HepG2 (cell line): ENCODE measurements around the gene NACC2. TPM values are rescaled to one million over a fixed set of nuclear protein-coding genes. Genes with fewer than 3 reads are reported as not detected.

Experiments used
- BRD4 ChIP-seq: sonication (generic); formaldehyde crosslinking; IDR thresholded peaks from 2 replicates; pipeline ENCODE4 v1.4.0; 2020; ENCODE audit warnings: missing genetic modification reagents
- FOXA1 ChIP-seq, 2 experiments: fragments of 450-650 bp in 1 of 2; sonication (generic) in 1 of 2; formaldehyde crosslinking in 1 of 2; IDR thresholded peaks; 2 replicates each; pipeline versions ENCODE4 v1.4.0 to v1.6.1; 2016 to 2020; ENCODE audit warnings: missing genetic modification reagents in 1 of 2
- IRF2 ChIP-seq: IDR thresholded peaks from 2 replicates; pipeline ENCODE4 v1.6.1; 2018; ENCODE audit warnings: missing genetic modification reagents, missing compliant biosample characterization
- KLF13 ChIP-seq: sonication (generic); formaldehyde crosslinking; IDR thresholded peaks from 2 replicates; pipeline ENCODE4 v1.4.0; 2020; ENCODE audit warnings: mild to moderate bottlenecking, missing genetic modification reagents
- MBNL3 ChIP-seq: fragments of 250-450 bp; sonication (Bioruptor Pico); conservative IDR thresholded peaks from 2 replicates; pipeline ENCODE4 v1.8.0; 2022; ENCODE audit warnings: mild to moderate bottlenecking, inconsistent platforms
- NAIF1 ChIP-seq: sonication (generic); formaldehyde crosslinking; IDR thresholded peaks from 2 replicates; pipeline ENCODE4 v1.5.0; 2020; ENCODE audit warnings: mild to moderate bottlenecking, missing genetic modification reagents, borderline replicate concordance
- NONO ChIP-seq, 2 experiments: fragments of 450-650 bp in 1 of 2; sonication (generic) in 1 of 2; formaldehyde crosslinking in 1 of 2; IDR thresholded peaks in 1 of 2; conservative IDR thresholded peaks in 1 of 2; 2 replicates each; pipeline versions ENCODE4 v1.6.1 to v1.8.0; 2017 to 2022; ENCODE audit warnings: mild to moderate bottlenecking in 1 of 2, missing genetic modification reagents in 1 of 2, moderate library complexity in 1 of 2
- SKI ChIP-seq: fragments of 450-650 bp; IDR thresholded peaks from one replicate; pipeline ENCODE4 v1.6.1; 2018; ENCODE audit warnings: mild to moderate bottlenecking; ENCODE audit not compliant: partially characterized antibody
- TEAD3 ChIP-seq: optimal IDR thresholded peaks from 2 replicates; pipeline ENCODE3; 2016; ENCODE audit warnings: borderline replicate concordance
- YEATS2 ChIP-seq: sonication (generic); formaldehyde crosslinking; IDR thresholded peaks from 2 replicates; pipeline ENCODE4 v1.4.0; 2020; ENCODE audit warnings: missing genetic modification reagents, borderline replicate concordance
- ZNF232 ChIP-seq: sonication (generic); formaldehyde crosslinking; IDR thresholded peaks from 2 replicates; pipeline ENCODE4 v1.4.0; 2020; ENCODE audit warnings: missing genetic modification reagents, borderline replicate concordance
- ZNF337 ChIP-seq: sonication (generic); formaldehyde crosslinking; IDR thresholded peaks from 2 replicates; pipeline ENCODE4 v1.5.1; 2020; ENCODE audit warnings: missing genetic modification reagents, low read depth, mild to moderate bottlenecking, borderline replicate concordance
- ZNF605 ChIP-seq: sonication (generic); formaldehyde crosslinking; IDR thresholded peaks from 2 replicates; pipeline ENCODE4 v1.8.0; 2022; ENCODE audit warnings: mild to moderate bottlenecking, missing genetic modification reagents
- ZNF720 ChIP-seq: sonication (generic); formaldehyde crosslinking; IDR thresholded peaks from 2 replicates; pipeline ENCODE4 v1.4.0; 2020; ENCODE audit warnings: missing genetic modification reagents
- ZSCAN12 ChIP-seq: sonication (generic); formaldehyde crosslinking; IDR thresholded peaks from 2 replicates; pipeline ENCODE4 v1.9.0; 2021; ENCODE audit warnings: mild to moderate bottlenecking, missing genetic modification reagents
- polyA plus RNA-seq, 8 experiments: library from polyadenylated mRNA; depleted of rRNA in 3 of 8; stranded (reverse) in 7 of 8; unstranded in 1 of 8; fragments of >200 nt; fragmentation: Illumina TruSeq in 4 of 8; extraction: Trizol in 4 of 8; gene quantifications; 2 replicates each; pipeline versions ENCODE4 v1.2.1 to v1.2.3, GENCODE V29; 2011 to 2016; ENCODE audit warnings: low read depth in 4 of 8, missing spikeins in 1 of 8, mixed read lengths in 1 of 8; ENCODE audit not compliant: insufficient read depth in 1 of 8
- total RNA-seq, 5 experiments: library from RNA; depleted of rRNA; stranded (reverse); fragments of >200 nt; fragmentation: Illumina TruSeq; extraction: Trizol; gene quantifications; 2 replicates each; pipeline ENCODE4 v1.2.3, GENCODE V29; 2016; ENCODE audit warnings: low read depth in 1 of 5
- TF ChIP-seq, protein P1 (sequence below): sonication (generic); formaldehyde crosslinking; IDR thresholded peaks from 2 replicates; pipeline ENCODE4 v1.4.0; 2020; ENCODE audit warnings: missing genetic modification reagents
- TF ChIP-seq, protein P2 (sequence below): sonication (generic); formaldehyde crosslinking; conservative IDR thresholded peaks from 2 replicates; pipeline ENCODE4 v1.4.0; 2020; ENCODE audit warnings: mild to moderate bottlenecking, missing genetic modification reagents, moderate library complexity
- TF ChIP-seq, protein P3 (sequence below): sonication (generic); formaldehyde crosslinking; IDR thresholded peaks from 2 replicates; pipeline ENCODE4 v1.5.0; 2020; ENCODE audit warnings: missing genetic modification reagents
- TF ChIP-seq, protein P4 (sequence below): sonication (generic); formaldehyde crosslinking; IDR thresholded peaks from 2 replicates; pipeline ENCODE4 v1.8.1; 2023; ENCODE audit warnings: mild to moderate bottlenecking, missing genetic modification reagents

NACC2 gene
- total and polyA plus RNA-seq, 2 of the 13 experiments (the other 11 are each of a cell fraction or from before 2014, with no cell fraction given) = 5.9 to 12.3 TPM

DNA sequence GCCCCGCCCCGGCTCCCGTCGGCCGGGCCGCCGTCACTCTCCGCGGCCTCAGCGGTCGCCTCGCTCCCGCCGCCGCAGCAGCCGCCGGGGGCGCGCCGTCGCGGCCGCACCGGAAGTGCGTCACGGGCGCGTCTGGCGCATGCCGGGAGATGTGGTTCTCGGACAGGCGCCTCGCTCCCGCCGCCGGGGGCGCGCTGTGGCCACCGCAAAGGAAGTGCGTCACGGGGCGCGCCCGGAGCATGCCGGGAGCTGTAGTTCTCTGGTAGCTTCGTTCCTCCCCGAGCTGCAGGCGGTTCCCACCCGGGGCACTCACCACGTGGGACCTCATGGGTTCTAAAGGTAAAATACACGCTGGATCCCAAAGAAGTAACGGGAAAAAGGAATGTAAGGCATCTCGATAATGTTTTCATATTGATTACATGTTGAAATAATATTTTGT is 133.8 kb downstream of the NACC2 start, which contains the start of gene UBAC1 (continued):
- TF ChIP-seq TEAD3 (CRISPR knock-in tag) = peak; percentile 17
- 0 out of 2 replicates have a peak, but pooled peaks have one; percentile 47 for TF ChIP-seq ZNF605
- no peak for TF ChIP-seq NONO (IDR thresholded peaks at IDR 0.05)
- peak; percentile 59; the same call in 1 of the 2 replicates for TF ChIP-seq NONO (CRISPR knock-in tag; conservative IDR thresholded peaks at IDR 0.05)
- no peak for TF ChIP-seq KLF13 (CRISPR knock-in tag)
- TF ChIP-seq SKI = peak; percentile 83
- TF ChIP-seq, protein P1, sequence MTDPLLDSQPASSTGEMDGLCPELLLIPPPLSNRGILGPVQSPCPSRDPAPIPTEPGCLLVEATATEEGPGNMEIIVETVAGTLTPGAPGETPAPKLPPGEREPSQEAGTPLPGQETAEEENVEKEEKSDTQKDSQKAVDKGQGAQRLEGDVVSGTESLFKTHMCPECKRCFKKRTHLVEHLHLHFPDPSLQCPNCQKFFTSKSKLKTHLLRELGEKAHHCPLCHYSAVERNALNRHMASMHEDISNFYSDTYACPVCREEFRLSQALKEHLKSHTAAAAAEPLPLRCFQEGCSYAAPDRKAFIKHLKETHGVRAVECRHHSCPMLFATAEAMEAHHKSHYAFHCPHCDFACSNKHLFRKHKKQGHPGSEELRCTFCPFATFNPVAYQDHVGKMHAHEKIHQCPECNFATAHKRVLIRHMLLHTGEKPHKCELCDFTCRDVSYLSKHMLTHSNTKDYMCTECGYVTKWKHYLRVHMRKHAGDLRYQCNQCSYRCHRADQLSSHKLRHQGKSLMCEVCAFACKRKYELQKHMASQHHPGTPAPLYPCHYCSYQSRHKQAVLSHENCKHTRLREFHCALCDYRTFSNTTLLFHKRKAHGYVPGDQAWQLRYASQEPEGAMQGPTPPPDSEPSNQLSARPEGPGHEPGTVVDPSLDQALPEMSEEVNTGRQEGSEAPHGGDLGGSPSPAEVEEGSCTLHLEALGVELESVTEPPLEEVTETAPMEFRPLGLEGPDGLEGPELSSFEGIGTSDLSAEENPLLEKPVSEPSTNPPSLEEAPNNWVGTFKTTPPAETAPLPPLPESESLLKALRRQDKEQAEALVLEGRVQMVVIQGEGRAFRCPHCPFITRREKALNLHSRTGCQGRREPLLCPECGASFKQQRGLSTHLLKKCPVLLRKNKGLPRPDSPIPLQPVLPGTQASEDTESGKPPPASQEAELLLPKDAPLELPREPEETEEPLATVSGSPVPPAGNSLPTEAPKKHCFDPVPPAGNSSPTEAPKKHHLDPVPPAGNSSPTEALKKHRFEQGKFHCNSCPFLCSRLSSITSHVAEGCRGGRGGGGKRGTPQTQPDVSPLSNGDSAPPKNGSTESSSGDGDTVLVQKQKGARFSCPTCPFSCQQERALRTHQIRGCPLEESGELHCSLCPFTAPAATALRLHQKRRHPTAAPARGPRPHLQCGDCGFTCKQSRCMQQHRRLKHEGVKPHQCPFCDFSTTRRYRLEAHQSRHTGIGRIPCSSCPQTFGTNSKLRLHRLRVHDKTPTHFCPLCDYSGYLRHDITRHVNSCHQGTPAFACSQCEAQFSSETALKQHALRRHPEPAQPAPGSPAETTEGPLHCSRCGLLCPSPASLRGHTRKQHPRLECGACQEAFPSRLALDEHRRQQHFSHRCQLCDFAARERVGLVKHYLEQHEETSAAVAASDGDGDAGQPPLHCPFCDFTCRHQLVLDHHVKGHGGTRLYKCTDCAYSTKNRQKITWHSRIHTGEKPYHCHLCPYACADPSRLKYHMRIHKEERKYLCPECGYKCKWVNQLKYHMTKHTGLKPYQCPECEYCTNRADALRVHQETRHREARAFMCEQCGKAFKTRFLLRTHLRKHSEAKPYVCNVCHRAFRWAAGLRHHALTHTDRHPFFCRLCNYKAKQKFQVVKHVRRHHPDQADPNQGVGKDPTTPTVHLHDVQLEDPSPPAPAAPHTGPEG (CRISPR knock-in tag) = no peak
- TF ChIP-seq IRF2 (CRISPR knock-in tag) = peak; percentile 83; the same call in 1 of the 2 replicates
- TF ChIP-seq NAIF1 (CRISPR knock-in tag) = no peak
- TF ChIP-seq, protein P2, sequence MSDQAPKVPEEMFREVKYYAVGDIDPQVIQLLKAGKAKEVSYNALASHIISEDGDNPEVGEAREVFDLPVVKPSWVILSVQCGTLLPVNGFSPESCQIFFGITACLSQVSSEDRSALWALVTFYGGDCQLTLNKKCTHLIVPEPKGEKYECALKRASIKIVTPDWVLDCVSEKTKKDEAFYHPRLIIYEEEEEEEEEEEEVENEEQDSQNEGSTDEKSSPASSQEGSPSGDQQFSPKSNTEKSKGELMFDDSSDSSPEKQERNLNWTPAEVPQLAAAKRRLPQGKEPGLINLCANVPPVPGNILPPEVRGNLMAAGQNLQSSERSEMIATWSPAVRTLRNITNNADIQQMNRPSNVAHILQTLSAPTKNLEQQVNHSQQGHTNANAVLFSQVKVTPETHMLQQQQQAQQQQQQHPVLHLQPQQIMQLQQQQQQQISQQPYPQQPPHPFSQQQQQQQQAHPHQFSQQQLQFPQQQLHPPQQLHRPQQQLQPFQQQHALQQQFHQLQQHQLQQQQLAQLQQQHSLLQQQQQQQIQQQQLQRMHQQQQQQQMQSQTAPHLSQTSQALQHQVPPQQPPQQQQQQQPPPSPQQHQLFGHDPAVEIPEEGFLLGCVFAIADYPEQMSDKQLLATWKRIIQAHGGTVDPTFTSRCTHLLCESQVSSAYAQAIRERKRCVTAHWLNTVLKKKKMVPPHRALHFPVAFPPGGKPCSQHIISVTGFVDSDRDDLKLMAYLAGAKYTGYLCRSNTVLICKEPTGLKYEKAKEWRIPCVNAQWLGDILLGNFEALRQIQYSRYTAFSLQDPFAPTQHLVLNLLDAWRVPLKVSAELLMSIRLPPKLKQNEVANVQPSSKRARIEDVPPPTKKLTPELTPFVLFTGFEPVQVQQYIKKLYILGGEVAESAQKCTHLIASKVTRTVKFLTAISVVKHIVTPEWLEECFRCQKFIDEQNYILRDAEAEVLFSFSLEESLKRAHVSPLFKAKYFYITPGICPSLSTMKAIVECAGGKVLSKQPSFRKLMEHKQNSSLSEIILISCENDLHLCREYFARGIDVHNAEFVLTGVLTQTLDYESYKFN (CRISPR knock-in tag) = no peak
- no peak for TF ChIP-seq ZNF337 (CRISPR knock-in tag)
- TF ChIP-seq ZNF720 (CRISPR knock-in tag) = no peak
- 0 out of 2 replicates have a peak, but pooled peaks have one; percentile 6 for TF ChIP-seq ZNF232 (CRISPR knock-in tag)
- no peak for TF ChIP-seq BRD4 (CRISPR knock-in tag)
- TF ChIP-seq MBNL3 (CRISPR knock-in tag) = no peak
- TF ChIP-seq, protein P3, sequence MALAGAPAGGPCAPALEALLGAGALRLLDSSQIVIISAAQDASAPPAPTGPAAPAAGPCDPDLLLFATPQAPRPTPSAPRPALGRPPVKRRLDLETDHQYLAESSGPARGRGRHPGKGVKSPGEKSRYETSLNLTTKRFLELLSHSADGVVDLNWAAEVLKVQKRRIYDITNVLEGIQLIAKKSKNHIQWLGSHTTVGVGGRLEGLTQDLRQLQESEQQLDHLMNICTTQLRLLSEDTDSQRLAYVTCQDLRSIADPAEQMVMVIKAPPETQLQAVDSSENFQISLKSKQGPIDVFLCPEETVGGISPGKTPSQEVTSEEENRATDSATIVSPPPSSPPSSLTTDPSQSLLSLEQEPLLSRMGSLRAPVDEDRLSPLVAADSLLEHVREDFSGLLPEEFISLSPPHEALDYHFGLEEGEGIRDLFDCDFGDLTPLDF (CRISPR knock-in tag) = peak; percentile 85; the same call in 1 of the 2 replicates
- 0 out of 2 replicates have a peak, but pooled peaks have one; percentile 3 for TF ChIP-seq YEATS2 (CRISPR knock-in tag)
- TF ChIP-seq FOXA1 (IDR thresholded peaks at IDR 0.05) = no peak
- no peak for TF ChIP-seq FOXA1 (CRISPR knock-in tag; IDR thresholded peaks at IDR 0.05)
- no peak for TF ChIP-seq ZSCAN12 (CRISPR knock-in tag)
- TF ChIP-seq, protein P4, sequence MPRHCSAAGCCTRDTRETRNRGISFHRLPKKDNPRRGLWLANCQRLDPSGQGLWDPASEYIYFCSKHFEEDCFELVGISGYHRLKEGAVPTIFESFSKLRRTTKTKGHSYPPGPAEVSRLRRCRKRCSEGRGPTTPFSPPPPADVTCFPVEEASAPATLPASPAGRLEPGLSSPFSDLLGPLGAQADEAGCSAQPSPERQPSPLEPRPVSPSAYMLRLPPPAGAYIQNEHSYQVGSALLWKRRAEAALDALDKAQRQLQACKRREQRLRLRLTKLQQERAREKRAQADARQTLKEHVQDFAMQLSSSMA (CRISPR knock-in tag) = no peak
